GM18907 (cell line): ENCODE data around the gene WWC1.

Experiments
- ATAC-seq: cut with Tn5 transposase; IDR thresholded peaks from one replicate; pipeline ENCODE4 v1.9.1; 2021; ENCODE audit warnings: mild to moderate bottlenecking, moderate library complexity; ENCODE audit not compliant: unreplicated experiment

The WWC1 gene

GRCh38 chr5:168474319-168474718 is 182.9 kb downstream of the WWC1 start:
- no peak for ATAC-seq

DNA sequence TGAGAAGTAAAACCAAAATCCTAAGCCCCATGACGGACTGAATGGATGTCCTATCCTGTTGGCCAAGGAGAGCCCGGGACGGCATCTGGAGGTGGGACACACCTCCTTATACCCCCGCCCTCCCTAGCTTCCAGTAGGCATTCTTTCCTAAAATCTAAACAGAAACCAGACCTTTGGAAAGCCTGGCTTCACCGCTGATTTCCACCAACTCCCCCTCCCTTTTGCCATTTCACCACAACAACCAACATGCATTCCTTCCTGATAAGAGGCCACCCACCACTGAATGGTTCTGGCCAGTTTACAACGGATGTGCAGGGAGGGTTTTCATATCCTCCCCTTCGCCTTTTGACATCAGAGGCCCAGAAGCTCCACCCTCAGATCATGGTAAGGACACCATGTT is 185.6 kb downstream of the WWC1 start:
- ATAC-seq = no peak

- ATAC-seq = no peak
Observed at GRCh38 chr5:168479166-168479565, 187.7 kb downstream of the WWC1 start.

GRCh38 chr5:168480601-168481000 is 189.2 kb downstream of the WWC1 start:
- ATAC-seq = no peak

DNA sequence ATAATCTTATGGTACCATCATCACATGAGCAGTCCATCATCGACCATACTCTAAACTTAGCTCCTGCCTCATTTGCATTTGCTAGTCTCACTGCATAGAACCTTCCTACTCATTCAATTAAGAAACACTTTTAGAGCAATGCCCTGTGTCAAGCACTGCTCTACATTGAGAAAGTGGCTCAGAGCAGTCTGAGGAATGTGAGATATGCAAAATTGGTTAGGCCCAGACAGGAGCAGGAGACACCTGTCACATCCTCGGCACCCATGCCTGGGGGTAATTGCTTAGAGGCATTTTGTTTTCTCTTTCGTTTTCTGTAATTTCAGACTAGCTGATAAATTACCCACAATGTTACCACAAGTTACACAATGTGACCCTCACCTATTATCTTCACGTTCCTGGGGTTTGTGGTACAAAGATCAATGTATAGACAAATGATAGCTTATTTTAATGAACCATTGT is 189.9 kb downstream of the WWC1 start:
- ATAC-seq = peak; percentile 98

GRCh38 chr5:168482361-168482760 is 190.9 kb downstream of the WWC1 start:
- no peak for ATAC-seq

DNA sequence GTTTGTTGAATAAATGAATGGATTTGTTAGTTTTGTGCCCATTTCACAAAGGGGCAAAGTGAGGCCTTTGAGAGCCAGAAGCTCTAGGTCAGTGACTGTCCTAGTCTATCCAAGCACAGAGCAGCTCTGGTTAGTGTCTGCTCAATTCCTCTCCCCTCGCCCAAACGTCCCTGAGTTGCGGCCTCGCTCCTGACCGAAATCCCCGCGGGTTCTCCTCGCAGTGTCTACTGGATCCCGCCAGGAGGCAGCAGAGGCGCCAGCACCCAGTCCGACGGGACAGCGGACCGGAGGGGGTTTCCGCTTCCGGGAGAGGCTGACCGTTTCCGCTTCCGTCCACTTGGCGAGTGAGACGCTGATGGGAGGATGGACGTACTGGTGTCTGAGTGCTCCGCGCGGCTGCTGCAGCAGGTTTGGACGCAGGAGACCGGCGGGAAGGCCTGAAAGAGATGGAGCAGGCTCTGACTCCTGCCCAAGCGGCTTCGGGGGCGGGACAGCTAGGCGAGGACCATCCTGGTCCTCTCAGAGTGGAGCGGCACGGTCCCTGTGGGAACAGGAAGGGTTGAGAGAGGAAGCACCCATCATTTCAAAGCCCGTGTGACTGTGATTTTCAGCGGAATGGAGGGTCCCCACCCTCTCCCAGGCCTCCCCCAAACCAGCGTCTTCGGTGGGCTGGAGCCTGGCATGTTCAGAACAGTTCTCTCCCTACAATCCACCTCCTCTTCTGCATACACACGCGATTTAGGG is 194.9 kb downstream of the WWC1 start, which contains the start of gene RARS1:
TSS of gene RARS1 (plus strand) at position 336 of the 744 bp plus-strand sequence. CDS start at position 364, 28 bp downstream.
- ATAC-seq = peak; percentile 88

DNA sequence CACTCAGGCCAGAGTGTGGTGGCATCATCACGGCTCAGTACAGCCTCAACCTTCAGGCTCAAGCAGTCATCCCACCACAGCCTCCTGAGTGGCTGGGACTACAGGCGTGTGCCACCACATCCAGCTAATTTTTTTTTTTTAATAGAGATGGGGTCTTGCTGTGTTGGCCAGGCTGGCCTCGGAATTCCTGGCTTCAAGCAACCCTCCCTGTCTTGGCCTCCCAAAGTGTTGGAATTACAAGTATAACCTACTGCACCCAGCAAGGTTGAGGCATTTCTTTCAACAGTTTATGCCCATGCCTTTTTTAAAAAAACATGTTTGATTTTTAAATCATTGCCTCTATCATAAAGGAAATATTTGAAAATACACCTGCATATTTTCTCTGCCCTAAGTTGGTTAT is 197.6 kb downstream of the WWC1 start:
- no peak for ATAC-seq

GRCh38 chr5:168494057-168494555 is 202.7 kb downstream of the WWC1 start:
- ATAC-seq = no peak

DNA sequence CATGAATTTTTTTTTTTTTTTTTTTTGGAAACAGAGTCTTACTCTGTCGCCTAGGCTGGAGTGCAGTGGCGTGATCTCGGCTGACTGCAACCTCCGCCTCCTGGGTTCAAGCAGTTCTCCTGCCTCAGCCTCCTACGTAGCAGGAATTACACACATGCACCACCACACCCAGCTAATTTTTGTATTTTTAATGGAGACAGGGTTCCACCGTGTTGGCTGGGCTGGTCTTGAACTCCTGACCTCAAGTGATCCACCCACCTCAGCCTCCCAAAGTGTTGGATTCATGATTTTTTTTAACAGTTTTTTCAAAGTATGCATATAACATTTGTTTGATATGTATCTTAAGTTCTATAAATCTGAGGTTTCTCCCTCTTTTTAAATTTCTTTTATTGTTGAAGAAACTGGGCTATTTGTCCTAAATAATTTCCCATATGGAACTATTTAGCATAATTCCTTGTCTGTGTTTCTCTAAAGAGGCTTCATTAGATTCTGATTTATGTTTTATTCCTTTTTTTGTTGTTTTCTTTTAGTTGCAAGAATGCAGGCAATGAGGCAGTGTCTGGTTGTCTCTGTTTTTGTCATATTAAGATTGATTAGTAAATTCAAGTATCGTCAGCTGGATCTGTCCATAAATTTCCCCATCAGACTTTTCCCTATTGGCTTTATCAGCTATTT is 211.3 kb downstream of the WWC1 start:
- ATAC-seq = no peak

DNA sequence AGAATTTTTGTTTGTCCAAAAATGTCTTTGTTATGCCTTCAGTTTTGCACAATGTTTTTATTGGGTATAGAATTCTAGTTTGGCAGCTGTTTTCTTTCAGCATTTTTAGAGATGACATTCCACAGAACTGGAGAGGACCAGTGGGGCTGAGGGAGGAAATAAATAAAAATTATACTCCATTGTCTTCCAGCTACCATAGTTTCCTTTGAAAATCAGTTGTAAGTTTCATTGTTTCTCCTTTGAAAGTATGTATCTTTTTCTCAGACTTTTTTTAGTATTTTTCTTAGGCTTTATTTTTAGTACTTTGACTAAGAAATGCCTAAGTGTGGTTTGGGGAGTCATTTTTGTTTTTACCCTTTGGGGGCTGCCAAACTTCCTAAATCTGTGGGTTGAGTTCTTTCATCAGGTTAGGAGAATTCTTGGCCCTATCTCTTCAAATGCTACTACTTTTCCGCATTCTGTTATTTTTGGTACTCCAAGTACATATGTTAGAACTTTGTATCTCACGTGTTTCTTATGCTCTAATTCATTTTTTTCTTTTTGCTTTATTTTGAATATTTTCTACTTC is 222.5 kb downstream of the WWC1 start:
- no peak for ATAC-seq
